Measurements from ENCODE around the gene ZBTB7C. TPM values are rescaled to one million over a fixed set of nuclear protein-coding genes. Genes with fewer than 3 reads are reported as not detected.

Gene ZBTB7C
- total and polyA plus RNA-seq, 3 experiments from 2014 or later, result 0.13 TPM; not detected in 2

DNA sequence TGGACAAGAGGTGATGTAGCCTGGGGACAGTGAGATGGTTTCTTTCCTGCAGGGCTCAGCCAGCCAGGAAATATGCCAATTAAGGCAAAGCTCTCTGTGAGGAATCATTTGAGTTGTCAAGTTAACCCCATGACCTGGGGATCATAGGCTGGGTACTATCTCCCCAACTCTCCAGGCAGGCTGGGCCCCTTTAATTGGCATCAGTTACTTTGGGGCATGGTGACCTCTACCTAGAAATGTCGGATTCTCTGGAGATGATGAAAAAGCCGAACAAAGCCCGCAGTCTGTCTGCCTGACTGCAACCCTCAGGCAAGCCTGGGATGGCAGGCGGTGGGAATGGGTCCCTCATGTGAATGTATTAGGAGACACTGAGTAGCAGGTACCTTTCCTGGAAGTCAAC is 285.2 kb downstream of the ZBTB7C start:
- H3K36me3 ChIP-seq (ENCODE audit: insufficient read depth, low read length), result no peaks in the 10 kb centered on the region
- no peaks in the 10 kb centered on the region for H3K9me3 ChIP-seq (ENCODE audit: low read length)
- POLR2A ChIA-PET, result no interaction called here
- no peak overlapping the region for H3K4me3 Mint-ChIP-seq
- H3K27ac Mint-ChIP-seq, result no peak overlapping the region
- CTCF ChIA-PET, result no interaction called here
- H3K36me3 Mint-ChIP-seq, result no peaks in the 10 kb centered on the region
- H3K27me3 ChIP-seq (ENCODE audit: insufficient read depth, low read length, poor library complexity, severe bottlenecking), result no peaks in the 10 kb centered on the region
- no peak overlapping the region for H3K4me3 ChIP-seq (ENCODE audit: low read length)
- peaks cover 0 to 1% (median 0%) of the 10 kb centered on the region in 5 donors for H3K9me3 Mint-ChIP-seq
- no peaks in the 10 kb centered on the region for H3K4me1 Mint-ChIP-seq
- H3K27me3 Mint-ChIP-seq, result peaks cover 12 to 15% of the 10 kb centered on the region in 2 donors
- no peak for DNase-seq
- H3K27ac ChIP-seq (ENCODE audit: low read depth, low read length), result no peak overlapping the region
- no peaks in the 10 kb centered on the region for H3K4me1 ChIP-seq (ENCODE audit: insufficient read depth, low read length)

DNA sequence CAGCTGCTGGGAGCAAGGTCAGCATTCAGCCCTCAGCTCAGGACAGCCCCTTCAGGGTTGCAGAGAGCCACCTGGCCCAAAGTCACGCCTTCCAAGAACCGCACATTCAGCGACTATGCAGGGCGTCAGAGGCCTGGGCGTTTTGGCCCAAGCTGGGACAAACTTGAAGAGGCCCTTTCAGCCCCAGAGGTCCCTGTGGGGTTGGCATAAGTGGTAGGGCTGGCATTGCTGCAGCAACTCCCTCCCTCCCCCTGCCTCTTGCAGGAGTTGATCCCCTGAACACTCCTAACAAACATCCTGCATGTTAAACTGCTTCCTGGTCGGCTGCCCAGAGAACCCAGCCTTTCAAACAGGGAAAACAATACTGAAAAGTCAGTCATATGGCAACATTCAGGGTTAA is 285.9 kb downstream of the ZBTB7C start:
- Histone ChIP-seq H3K4me1 (ENCODE audit: insufficient read depth, low read length) (no peaks in the 10 kb centered on the region), H3K27ac (ENCODE audit: low read depth, low read length) (no peak overlapping the region), H3K27me3 (ENCODE audit: insufficient read depth, low read length, poor library complexity, severe bottlenecking) (no peaks in the 10 kb centered on the region), H3K9me3 (ENCODE audit: low read length) (no peaks in the 10 kb centered on the region), H3K36me3 (ENCODE audit: insufficient read depth, low read length) (no peaks in the 10 kb centered on the region), H3K4me3 (ENCODE audit: low read length) (no peak overlapping the region)
- peaks cover 0 to 1% (median 0%) of the 10 kb centered on the region in 5 donors for H3K9me3 Mint-ChIP-seq
- H3K4me3 Mint-ChIP-seq, result no peak overlapping the region
- ChIA-PET POLR2A (no interaction called here), CTCF (no interaction called here)
- peaks cover 10 to 12% of the 10 kb centered on the region in 2 donors for H3K27me3 Mint-ChIP-seq
- H3K36me3 Mint-ChIP-seq, result no peaks in the 10 kb centered on the region
- no peak for DNase-seq
- H3K4me1 Mint-ChIP-seq, result no peaks in the 10 kb centered on the region
- H3K27ac Mint-ChIP-seq, result no peak overlapping the region

DNA sequence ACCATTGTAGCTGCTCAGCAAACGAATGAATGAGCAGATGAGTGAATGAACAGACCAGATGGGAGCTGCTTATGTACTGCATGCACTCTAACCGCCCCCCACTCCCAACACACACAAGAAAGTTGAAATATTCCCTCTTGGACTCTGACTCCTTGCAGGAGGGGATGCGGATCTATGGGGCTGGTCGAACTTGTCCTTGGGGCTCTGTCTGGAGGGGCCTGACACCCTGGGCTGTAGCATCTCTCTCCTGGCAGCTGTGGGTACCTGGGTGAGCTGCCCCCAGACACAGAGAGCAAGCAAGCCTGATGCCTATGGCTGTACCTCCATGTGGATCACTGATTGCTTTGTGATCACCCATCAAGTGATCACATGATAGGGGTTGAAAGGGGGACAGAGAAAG is 286.4 kb downstream of the ZBTB7C start:
- Histone ChIP-seq H3K4me1 (ENCODE audit: insufficient read depth, low read length) (no peaks in the 10 kb centered on the region), H3K27ac (ENCODE audit: low read depth, low read length) (no peak overlapping the region), H3K9me3 (ENCODE audit: low read length) (no peaks in the 10 kb centered on the region), H3K4me3 (ENCODE audit: low read length) (no peak overlapping the region), H3K27me3 (ENCODE audit: insufficient read depth, low read length, poor library complexity, severe bottlenecking) (no peaks in the 10 kb centered on the region), H3K36me3 (ENCODE audit: insufficient read depth, low read length) (no peaks in the 10 kb centered on the region)
- no peak for DNase-seq
- Mint-ChIP-seq H3K4me3 (no peak overlapping the region), H3K27ac (no peak overlapping the region), H3K27me3 (peaks cover 6 to 12% of the 10 kb centered on the region in 2 donors), H3K36me3 (no peaks in the 10 kb centered on the region), H3K9me3 (peaks cover 0 to 1% (median 0%) of the 10 kb centered on the region in 5 donors), H3K4me1 (no peaks in the 10 kb centered on the region)
- ChIA-PET POLR2A (no interaction called here), CTCF (no interaction called here)

DNA sequence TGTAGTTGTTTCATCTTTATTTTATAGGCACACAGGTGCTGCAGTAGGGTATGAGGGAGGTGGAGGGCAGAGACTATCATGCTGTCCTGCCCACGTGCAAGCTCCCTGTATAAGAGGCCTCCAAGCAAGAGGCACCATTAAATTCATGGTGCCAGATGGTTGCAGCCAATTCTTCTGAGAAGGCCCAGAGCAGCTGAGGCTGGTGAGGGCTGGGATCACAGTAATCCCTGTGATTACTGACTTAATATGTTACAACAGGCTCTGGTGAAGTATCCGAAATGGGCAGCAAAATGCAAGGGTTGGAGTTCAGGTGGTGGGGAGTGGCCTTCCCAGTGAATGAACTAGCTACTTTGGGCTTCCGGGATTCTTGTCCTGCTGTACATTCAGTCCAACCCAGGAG is 286.8 kb downstream of the ZBTB7C start:
- no peak for DNase-seq

DNA sequence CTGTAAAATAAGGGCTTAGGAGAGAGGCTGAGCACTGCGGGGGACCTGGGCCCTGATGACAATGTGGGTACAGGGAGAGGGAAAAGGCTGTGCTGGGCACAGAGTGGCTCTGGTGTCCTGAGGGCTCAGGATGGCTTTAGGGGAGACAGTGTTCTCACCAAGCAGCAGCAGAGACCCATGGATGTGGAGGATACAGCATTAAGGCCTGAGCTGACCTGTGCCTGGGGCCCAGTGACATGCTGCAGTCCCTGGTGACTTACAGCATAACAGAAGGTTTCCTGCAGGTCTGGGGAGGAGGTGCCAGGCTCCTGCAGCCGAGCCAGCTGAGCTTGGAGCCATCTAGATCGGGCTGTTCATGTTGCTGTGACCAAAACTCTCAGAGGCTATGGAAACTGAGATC is 287.4 kb downstream of the ZBTB7C start:
- ChIA-PET POLR2A (no interaction called here), CTCF (no interaction called here)
- H3K27ac ChIP-seq (ENCODE audit: low read depth, low read length), result no peak overlapping the region
- no peaks in the 10 kb centered on the region for H3K4me1 Mint-ChIP-seq
- DNase-seq, result no peak
- H3K27me3 ChIP-seq (ENCODE audit: insufficient read depth, low read length, poor library complexity, severe bottlenecking), result no peaks in the 10 kb centered on the region
- no peak overlapping the region for H3K4me3 ChIP-seq (ENCODE audit: low read length)
- H3K4me3 Mint-ChIP-seq, result no peak overlapping the region
- no peaks in the 10 kb centered on the region for H3K36me3 Mint-ChIP-seq
- no peaks in the 10 kb centered on the region for H3K9me3 ChIP-seq (ENCODE audit: low read length)
- H3K27ac Mint-ChIP-seq, result no peak overlapping the region
- H3K4me1 ChIP-seq (ENCODE audit: insufficient read depth, low read length), result no peaks in the 10 kb centered on the region
- peaks cover 4 to 9% of the 10 kb centered on the region in 2 donors for H3K27me3 Mint-ChIP-seq
- H3K36me3 ChIP-seq (ENCODE audit: insufficient read depth, low read length), result no peaks in the 10 kb centered on the region
- H3K9me3 Mint-ChIP-seq, result peaks cover 0 to 1% (median 0%) of the 10 kb centered on the region in 5 donors

More for the DNA sequence above, 286.8 kb downstream of the ZBTB7C start:
- Histone ChIP-seq H3K4me1 (ENCODE audit: insufficient read depth, low read length) (no peaks in the 10 kb centered on the region), H3K36me3 (ENCODE audit: insufficient read depth, low read length) (no peaks in the 10 kb centered on the region), H3K9me3 (ENCODE audit: low read length) (no peaks in the 10 kb centered on the region), H3K27me3 (ENCODE audit: insufficient read depth, low read length, poor library complexity, severe bottlenecking) (no peaks in the 10 kb centered on the region), H3K4me3 (ENCODE audit: low read length) (no peak overlapping the region), H3K27ac (ENCODE audit: low read depth, low read length) (no peak overlapping the region)
- Mint-ChIP-seq H3K9me3 (peaks cover 0 to 1% (median 0%) of the 10 kb centered on the region in 5 donors), H3K4me1 (no peaks in the 10 kb centered on the region), H3K27me3 (peaks cover 6 to 12% of the 10 kb centered on the region in 2 donors), H3K27ac (peak overlapping the region in 1 of 8 donors; percentile 25), H3K4me3 (no peak overlapping the region), H3K36me3 (no peaks in the 10 kb centered on the region)
- ChIA-PET POLR2A (no interaction called here), CTCF (no interaction called here)

DNA sequence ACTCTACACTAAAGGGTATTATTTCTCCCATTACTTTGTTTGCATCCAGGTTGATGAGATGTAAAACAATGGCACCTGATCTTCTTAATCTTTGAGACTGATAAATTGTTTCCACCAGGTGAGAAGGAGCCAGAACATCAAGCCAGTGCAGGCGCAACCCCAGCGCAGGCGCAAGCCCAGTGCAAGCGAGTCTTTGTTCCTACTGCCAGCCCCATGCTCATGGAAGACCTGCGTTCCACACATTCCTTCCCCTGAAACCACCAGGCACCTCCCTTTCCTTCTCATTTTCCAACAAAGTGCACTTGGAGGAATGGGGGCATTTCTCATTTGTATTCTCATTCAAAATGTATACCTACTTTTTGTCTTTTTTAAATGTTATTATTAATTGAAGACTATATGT is 290.0 kb downstream of the ZBTB7C start:
- no peak for DNase-seq
- no peaks in the 10 kb centered on the region for H3K4me1 Mint-ChIP-seq
- no peak overlapping the region for H3K27ac Mint-ChIP-seq
- no peaks in the 10 kb centered on the region for H3K36me3 ChIP-seq (ENCODE audit: insufficient read depth, low read length)
- H3K4me1 ChIP-seq (ENCODE audit: insufficient read depth, low read length), result no peaks in the 10 kb centered on the region
- H3K9me3 ChIP-seq (ENCODE audit: low read length), result no peaks in the 10 kb centered on the region
- no peak overlapping the region for H3K4me3 ChIP-seq (ENCODE audit: low read length)
- peaks cover 0 to 1% (median 0%) of the 10 kb centered on the region in 5 donors for H3K9me3 Mint-ChIP-seq
- no peak overlapping the region for H3K27ac ChIP-seq (ENCODE audit: low read depth, low read length)
- no peak overlapping the region for H3K4me3 Mint-ChIP-seq
- no peaks in the 10 kb centered on the region for H3K27me3 ChIP-seq (ENCODE audit: insufficient read depth, low read length, poor library complexity, severe bottlenecking)
- POLR2A ChIA-PET, result no interaction called here
- H3K27me3 Mint-ChIP-seq, result peaks cover 0 to 3% of the 10 kb centered on the region in 2 donors
- no peaks in the 10 kb centered on the region for H3K36me3 Mint-ChIP-seq
- CTCF ChIA-PET, result no interaction called here

DNA sequence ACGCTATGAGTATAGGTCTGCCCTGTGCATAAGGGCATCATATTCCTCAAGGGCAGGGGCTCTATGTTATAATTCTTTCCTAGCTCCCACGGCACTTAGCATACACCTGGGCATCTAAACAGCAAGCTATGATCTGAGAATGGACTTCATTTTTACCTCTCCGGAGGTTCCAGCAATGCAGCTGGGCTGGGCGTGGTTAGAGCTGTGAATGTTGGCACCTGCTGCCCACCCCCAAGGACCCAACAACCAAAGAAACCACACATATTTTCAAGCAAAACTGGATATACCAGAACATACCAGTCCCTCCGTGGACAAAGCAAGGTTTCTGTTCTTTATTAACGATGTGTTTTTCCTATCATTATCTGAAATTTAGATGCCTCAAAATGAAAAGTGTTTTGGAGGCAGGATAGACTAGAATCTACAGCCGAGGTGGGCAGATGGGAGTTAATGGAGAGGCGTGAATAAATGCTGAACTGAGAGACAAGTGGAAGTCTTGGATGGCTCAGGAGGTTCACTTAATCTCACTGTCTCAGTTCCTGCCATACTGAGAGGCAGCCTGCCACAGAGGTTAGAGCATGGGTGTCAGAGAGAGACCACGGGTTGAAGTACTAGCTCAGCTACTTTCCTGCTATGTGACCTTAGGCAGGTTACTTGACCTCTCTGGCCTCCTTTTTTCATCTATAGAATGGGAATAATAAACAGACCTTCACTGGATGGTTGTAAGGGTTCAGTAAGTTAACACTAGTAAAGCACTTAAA is 292.1 kb downstream of the ZBTB7C start:
- no peak for DNase-seq
- Mint-ChIP-seq H3K27me3 (peaks cover 0 to 3% of the 10 kb centered on the region in 2 donors), H3K4me3 (no peak overlapping the region), H3K4me1 (no peaks in the 10 kb centered on the region), H3K27ac (no peak overlapping the region), H3K9me3 (peaks cover 0 to 1% (median 0%) of the 10 kb centered on the region in 5 donors), H3K36me3 (no peaks in the 10 kb centered on the region)
- Histone ChIP-seq H3K36me3 (ENCODE audit: insufficient read depth, low read length) (no peaks in the 10 kb centered on the region), H3K27me3 (ENCODE audit: insufficient read depth, low read length, poor library complexity, severe bottlenecking) (no peaks in the 10 kb centered on the region), H3K4me1 (ENCODE audit: insufficient read depth, low read length) (no peaks in the 10 kb centered on the region), H3K27ac (ENCODE audit: low read depth, low read length) (no peak overlapping the region), H3K4me3 (ENCODE audit: low read length) (no peak overlapping the region), H3K9me3 (ENCODE audit: low read length) (no peaks in the 10 kb centered on the region)
- ChIA-PET POLR2A (interaction anchor here (0.6 kb wide), 1 partner anchor 47 kb away, joined by 3 read pairs; no protein-coding TSS in a partner anchor), CTCF (no interaction called here)

DNA sequence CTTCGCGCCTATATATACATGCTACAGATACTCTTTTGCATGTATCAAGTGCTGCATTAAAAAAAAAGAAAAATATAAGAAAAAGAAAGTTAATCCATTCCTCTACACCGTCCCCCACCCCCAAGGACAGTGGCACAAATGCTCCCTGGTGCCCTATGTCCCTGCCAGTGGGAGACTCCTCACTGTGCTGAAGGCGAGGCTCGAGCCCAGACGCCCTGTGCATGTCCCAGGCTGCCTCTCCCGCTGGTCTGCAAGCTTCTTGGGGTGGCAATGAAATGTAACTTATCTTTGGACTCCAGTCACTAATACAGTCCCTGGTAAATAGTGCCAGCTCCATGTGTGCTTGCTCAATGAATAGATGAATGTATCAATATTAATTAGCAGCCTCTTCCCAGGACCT is 293.2 kb downstream of the ZBTB7C start:
- CTCF ChIA-PET, result no interaction called here
- Mint-ChIP-seq H3K9me3 (peaks cover 0 to 1% (median 0%) of the 10 kb centered on the region in 5 donors), H3K4me1 (no peaks in the 10 kb centered on the region), H3K27ac (no peak overlapping the region), H3K4me3 (no peak overlapping the region), H3K27me3 (peaks cover 0 to 3% of the 10 kb centered on the region in 2 donors), H3K36me3 (no peaks in the 10 kb centered on the region)
- no peaks in the 10 kb centered on the region for H3K36me3 ChIP-seq (ENCODE audit: insufficient read depth, low read length)
- H3K4me1 ChIP-seq (ENCODE audit: insufficient read depth, low read length), result no peaks in the 10 kb centered on the region
- POLR2A ChIA-PET, result no interaction called here
- no peaks in the 10 kb centered on the region for H3K9me3 ChIP-seq (ENCODE audit: low read length)
- H3K4me3 ChIP-seq (ENCODE audit: low read length), result no peak overlapping the region
- no peak overlapping the region for H3K27ac ChIP-seq (ENCODE audit: low read depth, low read length)
- DNase-seq, result no peak
- H3K27me3 ChIP-seq (ENCODE audit: insufficient read depth, low read length, poor library complexity, severe bottlenecking), result no peaks in the 10 kb centered on the region
